ENCODE measurements around the gene ABLIM1.

ABLIM1 gene

GRCh38 chr10:114487815-114488536 is 170.1 kb downstream of the ABLIM1 start:
- no peak for TF ChIP-seq CTCF (conservative IDR thresholded peaks at IDR 0.05)
- no peak for TF ChIP-seq ZFX (IDR thresholded peaks at IDR 0.05)
- no peak overlapping the region for H3K27ac ChIP-seq

DNA sequence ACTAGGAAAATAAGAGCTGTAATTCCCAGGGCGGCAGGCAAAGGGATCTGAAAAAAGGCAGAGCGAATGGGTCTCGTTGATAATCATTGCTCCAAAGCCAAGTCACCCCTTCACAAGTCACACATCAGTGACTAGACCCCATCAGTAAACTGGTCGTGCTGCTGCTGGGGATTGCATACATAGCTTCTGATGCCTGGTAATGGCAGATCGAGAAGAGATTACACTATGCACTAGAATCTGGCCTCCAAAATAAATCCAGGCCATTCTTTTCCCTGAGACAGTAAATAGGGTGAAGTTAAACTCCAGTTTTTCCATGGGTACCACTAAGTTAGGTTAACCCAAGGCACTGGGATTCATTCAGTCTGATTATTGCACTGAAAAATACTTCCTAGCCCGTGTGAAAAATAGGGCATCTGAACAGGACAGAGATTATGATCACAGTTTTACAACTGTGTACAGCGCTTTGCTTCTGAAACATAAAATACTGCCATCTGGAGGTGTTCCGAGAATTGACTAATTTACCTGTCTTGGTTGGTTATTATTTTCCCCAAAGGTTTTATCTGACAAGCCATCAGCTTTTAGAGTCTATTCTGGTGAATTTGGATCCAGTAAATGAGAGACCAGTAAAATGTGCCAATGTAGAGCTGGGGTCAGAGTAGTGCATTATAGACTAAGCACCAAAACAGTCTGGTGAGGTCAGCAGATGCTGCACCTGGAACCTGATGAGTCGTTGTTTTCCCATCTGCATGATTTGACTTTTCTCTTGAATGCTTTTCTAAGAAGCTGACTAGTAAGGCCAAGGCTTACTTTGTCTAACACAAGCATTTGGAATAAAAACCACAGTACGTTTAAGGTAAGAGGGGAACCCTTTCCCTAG is 170.9 kb downstream of the ABLIM1 start:
- TF ChIP-seq CTCF (conservative IDR thresholded peaks at IDR 0.05), result peak; percentile 63
- no peak for TF ChIP-seq ZFX (IDR thresholded peaks at IDR 0.05)
- H3K27ac ChIP-seq, result no peak overlapping the region

GRCh38 chr10:114485696-114486400 is 172.2 kb downstream of the ABLIM1 start:
- TF ChIP-seq CTCF (conservative IDR thresholded peaks at IDR 0.05), result no peak
- no peak for TF ChIP-seq ZFX (IDR thresholded peaks at IDR 0.05)

GRCh38 chr10:114483575-114483974 is 174.5 kb downstream of the ABLIM1 start:
- H3K27ac ChIP-seq, result no peak overlapping the region
- TF ChIP-seq ZFX (IDR thresholded peaks at IDR 0.05) (no peak), CTCF (conservative IDR thresholded peaks at IDR 0.05) (no peak)

More at GRCh38 chr10:114485696-114486400, 172.2 kb downstream of the ABLIM1 start:
- H3K27ac ChIP-seq, result no peak overlapping the region

DNA sequence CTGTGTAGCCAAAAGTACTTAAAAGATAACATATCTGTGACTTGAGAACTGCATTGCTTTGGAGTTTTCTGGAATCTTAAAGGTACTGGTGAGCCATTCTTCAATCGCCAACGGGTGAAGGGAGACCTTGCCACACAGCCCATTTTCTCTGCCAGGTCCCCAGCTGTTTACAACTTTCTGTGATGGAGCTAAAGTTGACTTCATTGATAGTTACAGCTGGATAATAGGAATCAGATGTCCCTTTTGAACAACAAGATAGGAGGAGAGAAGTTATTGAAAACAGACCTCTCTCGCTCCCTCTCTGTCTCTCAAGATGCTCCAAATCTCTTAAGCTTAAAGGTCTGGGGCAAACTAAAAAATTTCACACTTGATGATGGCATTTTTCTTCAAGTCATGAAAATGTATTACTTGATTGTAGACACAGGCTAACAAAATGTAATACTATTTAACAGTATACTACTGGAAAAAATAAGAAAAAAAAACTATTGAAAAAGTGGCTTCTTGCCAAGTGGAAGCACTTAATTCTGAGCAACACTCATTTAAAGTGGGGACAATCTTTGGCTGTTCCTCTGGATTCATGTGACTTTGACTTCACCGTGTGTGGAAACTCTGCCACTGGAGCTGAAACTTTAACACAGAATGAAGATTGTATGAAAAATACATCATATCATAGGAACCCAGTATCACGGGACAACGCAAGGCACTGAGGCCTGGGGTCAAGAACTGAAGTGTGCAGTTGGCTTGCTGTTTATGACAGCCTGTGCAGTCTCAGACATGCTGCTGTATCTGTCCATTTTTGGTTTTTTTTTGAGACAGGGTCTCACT is 175.4 kb downstream of the ABLIM1 start:
- H3K27ac ChIP-seq, result no peak overlapping the region
- no peak for TF ChIP-seq ZFX (IDR thresholded peaks at IDR 0.05)
- TF ChIP-seq CTCF (conservative IDR thresholded peaks at IDR 0.05), result no peak

DNA sequence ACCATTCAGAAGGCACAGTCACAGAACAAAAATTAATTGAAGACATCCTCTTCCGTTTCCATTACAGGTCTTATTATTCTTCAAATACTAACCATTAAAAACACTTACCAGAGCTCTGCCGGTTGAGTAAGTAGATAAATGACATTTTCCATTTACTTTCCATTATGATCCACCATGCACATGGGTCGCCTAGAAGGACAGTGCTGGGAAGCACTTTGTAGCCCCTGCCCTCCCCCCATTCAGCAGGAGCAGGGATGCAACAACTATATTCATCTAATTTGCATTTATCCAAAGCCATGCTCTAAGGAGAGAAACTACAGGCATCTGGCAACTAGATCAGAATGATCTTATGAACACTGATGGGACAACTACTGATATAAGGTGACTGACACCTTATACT is 177.0 kb downstream of the ABLIM1 start:
- TF ChIP-seq CTCF (conservative IDR thresholded peaks at IDR 0.05) (no peak), ZFX (IDR thresholded peaks at IDR 0.05) (no peak)
- H3K27ac ChIP-seq, result no peak overlapping the region

All from C4-2B (cell line).